ENCODE measurements around the gene NRF1.

NRF1 gene

DNA sequence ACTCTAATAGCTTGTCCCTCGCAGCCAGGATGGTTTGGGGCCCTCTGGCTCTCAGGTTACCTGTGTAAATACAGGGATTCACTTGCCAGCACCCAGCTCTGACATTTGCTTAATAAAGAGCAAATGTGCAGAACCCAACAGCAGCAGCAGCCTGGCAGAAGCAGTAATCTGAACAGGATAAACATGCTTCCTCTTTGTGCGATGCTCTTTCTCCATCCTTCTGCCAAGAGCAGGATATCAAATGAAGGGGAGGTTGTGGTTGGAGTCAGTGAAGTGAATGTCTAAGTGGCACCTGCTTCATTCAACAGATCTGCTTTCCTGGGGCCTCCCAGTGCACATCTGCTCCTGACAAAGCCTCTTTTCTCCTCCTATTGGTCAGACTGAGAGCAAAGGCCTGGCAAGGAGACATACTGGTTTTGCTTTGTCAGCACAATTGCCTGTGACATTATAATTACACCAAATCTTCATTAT, 130.3 kb downstream of the NRF1 start:
- no peak for DNase-seq

DNA sequence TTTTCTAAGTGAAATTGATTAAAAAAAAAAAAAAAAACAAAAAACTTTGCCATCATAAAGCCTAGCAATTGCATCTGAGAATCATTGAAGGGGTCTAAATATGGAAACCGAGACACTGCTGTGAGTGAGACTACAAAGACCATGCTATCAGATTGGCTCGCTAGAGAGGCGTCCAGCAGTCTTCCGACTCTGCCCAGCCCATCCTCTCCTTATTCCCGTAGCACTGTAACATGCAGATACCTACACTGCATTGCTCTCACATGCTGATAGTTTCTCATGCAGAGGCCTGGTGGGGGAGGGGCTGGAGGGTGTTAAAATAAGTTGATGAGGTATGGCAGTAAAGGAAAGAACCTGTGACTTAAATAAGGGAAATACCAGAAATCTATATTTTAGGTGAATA, 130.7 kb downstream of the NRF1 start:
- no peak for DNase-seq

DNA sequence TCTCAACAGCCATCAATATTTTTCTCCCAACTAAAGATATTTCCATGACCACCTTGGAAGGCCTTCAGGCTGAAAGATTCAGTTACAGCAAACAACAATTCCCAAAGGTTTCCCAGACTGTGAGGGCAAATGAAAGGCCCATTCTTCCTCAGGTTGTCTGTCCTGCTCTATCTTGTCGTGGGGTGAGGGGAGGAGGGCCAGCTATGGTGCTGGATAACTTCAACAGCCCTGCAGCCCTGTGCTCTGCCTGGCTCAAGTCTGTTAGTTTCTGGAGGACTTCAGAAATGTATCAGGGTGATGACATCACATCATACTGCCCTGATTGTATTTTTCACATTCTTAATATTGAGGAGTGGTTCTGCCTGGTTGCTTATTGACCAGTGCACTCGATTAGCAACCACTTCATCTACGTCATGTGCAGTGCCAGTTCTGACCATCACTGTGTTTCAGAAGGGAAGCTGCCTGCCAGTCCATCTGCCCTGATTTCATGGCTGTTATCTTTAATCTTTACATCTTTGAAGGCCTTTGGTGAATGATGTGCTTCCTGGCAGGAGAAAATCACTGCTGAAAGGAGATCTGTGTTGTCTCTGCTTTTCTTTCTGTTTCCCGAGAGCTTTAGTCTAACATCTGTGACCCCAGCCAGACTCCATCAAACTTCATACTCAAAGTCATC, 135.5 kb downstream of the NRF1 start:
- DNase-seq = no peak

DNA sequence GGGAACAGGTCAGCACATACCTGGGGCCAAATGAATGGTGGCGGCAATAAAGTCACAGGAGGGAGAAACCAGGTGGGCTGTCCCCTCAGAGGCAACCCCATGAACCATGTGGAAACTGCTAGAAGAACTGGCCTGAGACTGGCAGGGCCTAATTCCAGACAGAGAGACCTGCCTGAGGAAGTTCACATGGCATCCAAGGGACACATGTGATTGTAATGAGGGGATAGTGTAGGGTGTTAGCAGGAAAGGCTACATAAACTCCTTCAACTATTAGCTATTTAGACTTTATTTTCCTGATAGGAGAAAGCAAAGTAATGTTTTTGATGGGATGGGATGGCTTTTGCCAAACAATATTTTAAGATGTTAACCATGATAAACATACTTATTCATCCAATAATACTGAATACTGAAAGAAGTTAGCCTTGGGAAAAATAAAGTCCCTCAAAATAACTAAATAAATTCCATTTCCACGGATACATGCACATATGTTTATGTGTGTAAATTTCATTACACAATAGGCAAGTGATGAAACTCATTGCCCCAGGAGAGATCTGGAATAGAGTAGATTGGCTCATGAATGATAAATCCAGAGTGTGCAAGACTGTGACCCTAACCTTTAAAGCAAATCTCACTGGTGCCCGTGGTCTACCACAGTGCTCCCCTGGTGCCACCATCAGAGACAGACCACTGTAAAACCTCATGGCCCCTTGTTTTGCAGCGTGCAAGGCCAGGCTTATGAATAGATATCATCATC, 137.0 kb downstream of the NRF1 start:
- DNase-seq = no peak

DNA sequence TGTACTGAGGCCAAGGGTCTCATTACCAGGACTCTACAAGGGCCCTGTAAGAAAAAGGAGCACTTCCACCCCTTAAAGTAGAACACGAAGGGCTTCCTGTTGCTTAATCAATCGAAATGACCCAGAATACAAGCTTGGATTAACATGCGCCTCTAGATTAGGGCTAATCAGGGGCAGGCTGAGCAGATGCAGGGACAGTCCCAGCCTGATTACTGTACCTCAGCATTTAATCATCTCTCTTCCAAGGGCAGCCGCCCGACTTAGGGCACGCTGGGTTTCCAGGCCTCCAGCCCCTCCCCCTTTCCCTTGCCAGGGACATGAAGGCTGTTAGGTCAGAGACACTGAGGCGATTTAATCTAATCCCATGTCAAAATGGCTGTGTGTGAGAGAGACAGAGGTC, 138.6 kb downstream of the NRF1 start:
- no peak for DNase-seq

DNA sequence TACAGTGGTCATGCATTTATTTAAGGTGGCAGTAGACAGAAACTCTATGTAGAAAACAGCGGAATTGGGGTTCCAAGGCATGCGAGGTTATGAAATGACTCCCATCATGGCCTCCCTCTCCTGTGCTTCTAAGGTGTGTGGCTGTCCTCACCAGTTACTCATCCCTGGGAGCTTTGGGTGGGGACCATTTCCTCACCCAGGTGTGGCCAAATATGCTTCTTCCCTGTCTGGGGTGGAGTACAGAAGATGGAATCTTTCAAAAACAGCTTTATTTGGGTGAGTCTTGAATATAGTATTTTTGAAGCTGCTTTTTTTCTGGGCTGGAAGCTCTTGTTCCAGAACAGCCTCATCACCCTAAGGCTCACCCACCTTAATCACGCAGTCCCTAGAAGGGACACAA, 139.0 kb downstream of the NRF1 start:
- no peak for DNase-seq

DNA sequence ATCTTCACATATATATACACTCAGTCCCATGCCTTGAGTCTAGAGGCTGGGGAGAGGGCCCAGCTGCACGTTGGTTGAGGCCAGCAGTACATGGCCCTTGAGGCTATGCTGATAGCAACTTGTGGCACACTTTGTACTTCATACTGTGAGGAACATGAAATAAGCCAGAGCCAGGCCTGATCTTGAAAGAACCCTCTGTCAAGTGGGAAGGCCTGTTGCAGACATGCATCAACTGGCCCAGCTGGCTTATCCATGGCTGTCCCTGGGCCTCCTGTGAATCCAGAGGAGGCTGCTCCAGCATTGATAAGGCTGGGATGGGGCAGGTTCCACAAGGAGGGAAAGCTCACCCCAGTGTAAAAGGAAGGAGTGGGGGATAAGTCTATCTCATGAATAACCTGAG, 140.4 kb downstream of the NRF1 start:
- no peak for DNase-seq

DNA sequence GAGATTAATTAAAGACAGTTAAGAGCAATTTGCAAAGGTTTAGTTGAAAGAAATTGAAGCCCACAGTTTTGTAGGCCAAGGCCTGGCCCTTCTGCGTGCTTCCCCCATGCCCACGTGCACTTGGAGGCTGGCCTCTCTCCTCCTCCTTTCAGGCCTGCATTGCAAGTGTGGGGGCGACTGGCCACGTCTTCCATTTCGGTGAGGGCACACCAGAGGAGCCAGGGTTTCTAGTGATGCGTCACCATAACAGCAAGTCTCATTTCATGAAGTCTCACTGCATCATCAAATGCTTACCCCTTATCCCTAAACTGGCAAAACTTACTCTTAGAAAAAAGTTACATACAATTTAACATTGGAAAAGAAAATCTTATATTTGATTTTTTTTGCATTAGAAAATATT, 141.2 kb downstream of the NRF1 start:
- no peak for DNase-seq

DNA sequence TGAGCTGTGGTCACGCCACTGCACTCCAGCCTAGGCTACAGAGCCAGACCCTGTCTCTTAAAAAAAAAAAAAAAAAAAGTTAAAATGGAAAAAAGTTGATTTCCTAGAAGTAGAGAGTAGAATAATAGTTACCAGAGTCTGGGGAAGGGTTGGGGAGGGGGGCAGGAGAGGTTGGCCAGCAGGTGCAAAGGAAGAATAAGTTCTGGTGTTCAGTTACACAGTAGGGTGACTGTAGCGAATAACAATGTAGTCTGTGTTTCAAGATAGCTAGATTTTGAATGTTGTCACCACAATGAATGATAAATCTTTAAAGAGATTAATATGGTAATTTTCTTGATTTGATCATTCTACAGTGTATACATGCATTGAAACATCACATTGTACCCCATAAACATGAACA, 142.9 kb downstream of the NRF1 start:
- no peak for DNase-seq

DNA sequence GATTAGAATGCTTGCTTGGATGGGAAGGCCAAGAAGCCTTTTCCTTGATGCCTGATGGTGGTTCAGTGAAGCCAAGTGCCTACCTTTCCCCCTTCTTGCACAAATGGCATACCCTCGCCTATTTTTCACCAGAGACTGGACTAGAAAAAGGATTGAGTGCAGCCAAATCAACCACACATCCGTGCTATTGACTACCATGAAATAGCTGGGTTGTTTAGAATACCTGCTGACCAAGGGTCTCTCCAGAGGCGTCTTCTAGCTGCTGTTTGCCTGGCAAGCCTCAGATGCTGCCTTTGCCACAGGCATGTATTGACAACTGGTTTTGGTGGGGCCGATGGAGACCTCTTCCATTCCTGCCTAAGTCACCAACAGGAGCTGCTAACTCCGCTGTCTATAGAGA, 146.5 kb downstream of the NRF1 start:
- DNase-seq = no peak

DNA sequence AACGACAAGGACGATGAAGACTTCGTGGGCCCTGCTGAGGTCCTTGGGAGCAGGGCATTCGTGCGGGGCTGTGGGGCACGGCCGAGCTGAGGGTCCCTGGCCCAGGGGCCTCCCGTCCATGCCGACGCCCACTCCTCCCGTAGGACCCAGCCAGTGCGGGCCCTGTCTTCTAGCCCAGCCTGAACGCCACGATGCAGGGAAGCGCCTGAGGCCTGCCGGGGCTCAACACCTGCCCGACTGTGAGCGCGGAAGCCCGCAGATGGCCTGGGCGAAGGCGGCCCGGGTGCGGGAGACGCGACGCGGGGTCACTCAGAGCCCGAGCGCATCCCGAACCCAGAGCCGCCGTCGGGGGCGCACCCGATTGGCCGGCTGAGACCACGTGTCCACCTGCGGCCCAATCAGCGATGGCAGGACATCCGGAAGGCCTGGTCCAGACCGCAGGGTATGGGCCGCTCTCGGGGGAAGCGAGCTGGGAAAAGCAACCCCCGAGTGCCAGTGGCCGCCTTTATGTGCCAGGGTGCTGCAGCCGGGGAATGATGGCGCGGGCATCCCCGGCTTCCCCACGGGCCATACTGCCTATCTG, 151.0 kb downstream of the NRF1 start:
- DNase-seq = no peak

DNA sequence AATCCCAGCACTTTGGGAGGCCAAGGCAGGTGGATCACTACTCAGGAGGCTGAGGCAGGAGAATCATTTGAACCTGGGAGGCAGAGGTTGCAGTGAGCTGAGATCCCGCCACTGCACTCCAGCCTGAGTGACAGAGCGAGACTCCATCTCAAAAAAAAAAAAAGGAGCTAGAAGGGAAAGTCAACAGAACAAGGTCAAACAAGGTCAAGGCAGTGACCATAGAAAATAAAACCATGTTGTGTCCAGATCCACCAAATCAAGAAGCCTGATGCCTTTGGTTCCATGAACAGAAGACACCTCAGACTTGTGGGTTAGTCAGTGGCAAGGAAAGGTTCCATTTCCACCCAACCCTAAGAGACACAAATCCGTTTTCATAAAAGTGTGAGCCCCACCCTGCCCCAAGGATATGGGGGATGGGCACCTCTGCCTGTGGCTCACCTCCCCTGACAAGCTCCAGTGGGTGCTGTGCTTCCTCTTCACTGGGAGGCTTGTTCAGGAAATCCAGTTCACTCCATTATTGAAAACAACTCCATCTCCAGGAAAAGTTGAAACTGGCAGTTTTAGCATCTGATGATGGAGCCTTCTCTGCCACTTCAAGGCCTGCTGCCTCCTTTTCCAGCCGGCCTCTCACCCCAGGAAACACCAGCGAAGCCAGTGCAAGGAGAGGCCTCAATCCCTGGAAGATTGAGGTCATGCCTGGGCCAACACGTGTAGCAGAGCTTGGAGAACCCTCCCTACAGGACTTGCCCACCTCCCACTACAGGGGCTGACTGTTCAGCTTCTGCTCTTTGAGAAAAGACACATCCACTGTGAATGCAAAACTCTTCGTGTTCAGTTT, 152.9 kb downstream of the NRF1 start:
- no peak for DNase-seq

DNA sequence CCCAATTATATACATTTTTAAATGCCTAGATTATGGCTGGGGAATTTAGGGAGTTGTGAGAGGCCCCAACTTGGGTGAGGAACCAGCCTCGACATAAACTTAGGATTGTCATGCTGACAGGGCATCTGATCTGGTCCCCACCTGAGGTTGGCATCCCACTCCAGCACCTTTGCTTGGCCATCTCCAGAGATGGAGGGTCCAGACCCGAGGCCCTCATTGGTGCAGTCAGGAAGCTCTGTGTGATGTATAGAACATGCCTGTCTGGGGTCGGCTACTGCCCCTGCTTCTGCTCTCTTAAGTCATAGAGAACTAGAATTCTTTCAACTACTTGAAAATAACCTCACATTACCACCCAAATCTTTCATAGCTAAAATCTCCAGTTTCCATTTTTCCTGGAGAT, 153.8 kb downstream of the NRF1 start:
- DNase-seq = no peak

DNA sequence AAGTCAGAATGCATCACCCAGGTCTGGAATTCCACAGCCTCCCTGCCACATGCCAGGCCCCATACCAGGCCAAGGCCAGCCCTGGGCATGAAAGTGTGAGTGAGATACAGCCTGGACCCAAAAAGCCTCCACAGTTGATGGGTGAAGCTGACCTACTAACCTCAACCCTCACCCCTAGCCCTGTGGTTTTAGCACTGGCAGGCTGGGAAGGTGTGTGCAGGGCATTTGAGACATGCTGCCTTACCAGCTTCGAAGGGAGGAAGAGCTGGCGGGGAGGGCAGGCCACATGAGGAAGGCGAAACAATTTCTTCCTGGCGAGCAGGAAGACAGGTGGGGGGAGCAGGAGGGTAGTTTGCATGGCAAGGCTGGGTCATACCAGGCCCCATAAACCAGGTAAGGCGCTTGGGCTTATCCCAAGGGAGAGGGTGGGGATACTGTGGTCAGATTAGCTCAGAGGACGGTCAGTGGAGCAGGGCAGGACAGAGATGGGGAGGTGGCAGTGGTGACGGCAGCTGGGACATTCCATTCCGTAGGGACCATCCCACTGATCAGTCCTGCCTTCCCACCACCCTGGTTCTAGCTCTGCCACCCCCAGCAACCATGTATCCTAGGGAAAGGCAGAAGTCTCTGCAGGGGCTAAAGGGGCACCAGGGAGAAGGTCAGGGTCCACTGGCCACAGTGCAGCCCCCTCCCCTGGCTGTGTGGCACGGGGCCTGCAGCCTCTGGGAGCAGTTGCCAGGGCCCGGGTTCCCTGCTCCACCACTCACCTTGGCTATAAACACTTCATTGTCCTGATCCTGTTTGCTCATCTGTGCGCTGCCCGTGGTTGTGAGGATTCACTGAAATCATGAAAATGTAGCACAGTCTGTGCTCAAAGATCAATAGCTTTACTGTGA, 155.8 kb downstream of the NRF1 start:
- DNase-seq = no peak

DNA sequence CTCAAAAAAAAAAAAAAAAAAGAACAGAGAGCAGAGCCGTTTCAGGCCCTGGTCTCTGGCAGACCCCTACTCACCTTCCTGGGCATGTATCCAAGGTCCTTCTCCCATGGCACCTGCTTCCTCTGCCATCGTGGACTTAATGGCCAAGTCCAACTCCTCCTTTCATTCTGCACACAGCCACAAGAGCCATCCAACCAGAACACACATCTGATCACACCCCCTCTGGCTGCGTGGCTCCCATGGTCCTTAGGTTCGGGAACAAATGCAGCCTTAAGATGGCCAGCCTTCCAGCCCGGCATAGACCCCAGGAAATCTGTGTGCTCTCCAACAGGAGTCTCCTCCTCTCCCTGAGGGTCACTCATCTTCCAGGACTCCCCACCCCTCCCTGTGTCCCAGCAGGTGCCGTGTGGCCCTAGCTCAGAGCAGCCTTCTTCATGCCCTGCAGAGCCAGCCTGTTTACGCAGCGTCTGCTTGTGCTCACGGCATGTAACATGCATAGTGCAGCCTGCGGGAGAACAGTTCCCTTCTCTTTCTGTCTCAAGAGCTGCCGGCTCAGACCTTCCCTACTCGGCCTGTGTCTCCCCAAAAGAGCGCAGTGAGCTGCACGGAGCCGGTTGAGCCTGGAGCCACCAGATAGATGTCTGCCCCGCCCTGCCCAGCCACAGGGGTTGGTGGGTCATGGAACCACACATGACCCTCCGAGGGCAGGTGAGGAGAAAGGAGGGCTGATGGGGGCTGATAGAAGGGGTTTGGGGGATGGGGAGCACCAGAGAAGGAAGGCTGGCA, 157.3 kb downstream of the NRF1 start:
- DNase-seq = no peak

DNA sequence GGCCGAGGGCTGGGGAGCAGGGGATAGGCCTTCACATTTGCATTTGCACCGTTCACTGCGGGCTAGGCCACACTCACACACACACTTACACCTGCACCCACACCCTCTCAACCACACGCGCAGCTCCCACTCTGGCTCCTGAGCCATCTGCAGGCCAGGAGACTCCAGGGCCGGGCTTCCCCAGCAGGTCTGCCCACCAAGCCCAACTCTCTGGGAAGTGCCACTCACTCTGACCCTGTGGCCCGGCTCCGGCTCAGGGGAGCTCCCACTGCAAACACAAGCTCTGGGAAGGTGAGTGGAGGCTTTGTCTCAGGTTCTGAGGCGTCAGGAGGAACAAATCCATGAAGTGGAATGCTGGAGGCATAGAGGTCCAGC, 157.9 kb downstream of the NRF1 start:
- no peak for DNase-seq

DNA sequence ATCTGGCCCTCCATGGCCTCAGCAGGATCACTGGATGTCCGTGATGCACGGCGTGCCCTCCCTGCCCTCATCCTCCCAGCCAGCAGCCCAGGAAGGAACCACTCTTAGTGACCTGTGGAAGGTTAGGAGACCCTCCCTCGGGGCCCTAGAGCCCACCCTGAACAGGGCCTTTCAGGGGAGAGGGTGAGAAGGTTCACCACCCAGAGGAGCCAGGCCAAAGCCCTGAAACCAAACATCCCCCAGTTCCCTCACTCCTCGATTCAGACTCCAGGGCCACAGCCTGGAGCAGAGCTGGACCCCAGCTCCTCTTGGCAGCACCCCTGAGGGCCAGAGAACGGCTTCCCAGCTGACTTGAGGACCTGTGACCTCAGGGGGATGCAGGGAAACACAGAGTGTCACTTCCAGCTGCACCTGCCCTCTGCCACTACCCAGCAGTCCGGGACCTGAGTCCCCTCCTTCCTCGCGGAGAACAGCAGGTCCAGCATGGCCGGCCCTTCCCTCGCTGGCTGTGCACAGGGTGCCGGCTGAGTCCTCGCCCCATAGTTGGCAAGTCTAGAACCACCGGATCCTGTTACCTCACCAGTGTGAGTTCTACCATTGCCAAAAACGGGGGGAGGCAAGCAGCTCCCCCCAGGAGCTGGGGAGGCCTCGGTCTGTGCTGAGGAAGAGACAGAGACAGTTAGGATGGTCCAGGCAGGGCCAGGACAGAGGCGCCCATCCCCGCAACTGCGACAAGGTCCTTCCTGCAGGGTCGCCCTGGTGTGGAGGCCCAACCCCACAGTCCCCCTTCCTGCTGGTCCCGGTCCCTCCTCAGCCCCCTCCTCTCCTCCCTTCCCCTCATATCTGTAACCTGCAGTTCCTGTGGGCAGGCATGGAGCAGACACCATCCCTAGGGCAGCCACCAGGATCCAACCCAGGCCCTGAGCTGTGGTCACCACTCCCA, 158.6 kb downstream of the NRF1 start:
- DNase-seq = no peak

DNA sequence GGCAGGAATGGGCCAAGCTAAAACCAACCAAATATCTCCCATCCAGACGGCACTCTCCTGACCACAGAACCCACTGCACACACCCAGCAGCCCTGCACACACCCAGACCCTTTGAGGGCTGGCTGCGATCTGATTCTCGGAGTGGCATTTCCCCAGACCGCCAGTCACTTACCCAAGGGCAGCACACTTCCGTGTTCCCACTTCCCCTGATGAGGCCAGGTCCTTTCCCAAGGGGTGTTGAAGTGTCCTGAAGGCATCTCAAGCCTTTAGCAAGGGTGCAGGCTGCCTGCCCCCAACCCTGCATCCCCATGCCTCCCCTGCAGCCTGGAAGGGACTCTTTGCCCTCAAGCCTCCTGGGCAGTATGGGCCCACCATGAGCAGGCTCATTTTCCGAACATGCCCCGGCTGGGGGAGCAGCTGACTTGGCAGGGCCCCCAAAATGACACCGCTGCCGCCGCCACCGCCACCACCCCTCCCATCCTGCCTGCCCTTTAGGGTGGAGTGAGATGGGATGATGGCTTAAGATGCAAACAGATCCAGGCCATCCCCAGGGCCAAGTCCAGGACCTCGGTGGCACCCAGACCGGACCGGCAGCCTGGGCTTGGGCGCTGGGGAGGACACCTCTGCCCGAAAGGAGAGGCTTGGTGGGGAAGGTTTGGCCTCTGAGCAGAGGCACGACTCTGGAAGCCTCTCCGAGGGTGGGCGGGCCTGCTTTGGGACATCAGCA, 159.8 kb downstream of the NRF1 start:
- no peak for DNase-seq

DNA sequence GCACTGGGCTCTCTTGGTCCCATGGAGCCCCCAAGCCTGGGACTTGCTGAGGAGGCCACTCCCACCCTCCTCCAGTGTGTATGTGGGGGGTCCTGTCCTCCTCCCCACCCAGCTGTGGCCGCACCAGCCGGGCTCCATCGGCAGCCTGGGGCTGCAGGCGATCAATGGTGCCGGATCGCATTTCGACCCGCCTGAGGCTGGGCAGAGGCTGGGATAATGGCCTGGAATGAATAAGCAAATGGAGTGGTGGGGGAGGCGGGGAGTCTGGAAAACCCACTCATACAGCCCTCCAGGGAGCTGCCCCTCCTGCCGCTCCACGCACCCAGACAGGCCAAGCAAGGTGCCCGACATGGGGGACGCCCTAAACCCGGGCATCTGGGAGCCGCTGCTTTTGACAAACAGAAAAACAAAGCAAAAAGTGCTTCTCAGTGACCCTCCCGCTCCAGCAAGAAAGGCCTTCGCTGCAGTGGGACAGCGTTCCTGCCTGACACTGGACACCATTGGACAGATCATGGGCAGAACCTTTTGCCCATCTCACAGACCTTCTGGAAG, 160.5 kb downstream of the NRF1 start:
- no peak for DNase-seq

All from T1000 (cell line).